A673 (cell line): ENCODE results near the gene COPA.

Experiments used
- CTCF ChIP-seq: fragments of 300-800, 200-600 bp; sonication (generic); conservative IDR thresholded peaks from 2 replicates; pipeline ENCODE4 v1.5.1; 2017; ENCODE audit warnings: low read depth, mild to moderate bottlenecking, antibody characterized with exemption, low read length, moderate library complexity, mixed read lengths
- EZH2 ChIP-seq: fragments of 200-600 bp; sonication (generic); IDR thresholded peaks from 2 replicates; pipeline ENCODE4 v1.6.1; 2017; ENCODE audit warnings: borderline replicate concordance, low read depth, mild to moderate bottlenecking, mixed read lengths, antibody characterized with exemption, low read length; ENCODE audit not compliant: poor library complexity, severe bottlenecking

GRCh38 chr1:160377585-160378206 is 34.6 kb upstream of the COPA start:
- TF ChIP-seq CTCF, result no peak
- no peak for TF ChIP-seq EZH2
